Cardiac fibroblast (primary cell): Measurements from ENCODE around the gene JARID2.

Source experiments
- DNase-seq, 2 donors: peaks; one replicate each; pipeline versions ENCODE4 v3.0.0 to v3.0.0-alpha.2; 2010; ENCODE audit warnings: low read depth in 2 of 2
- H3K4me3 ChIP-seq, 2 donors: replicated peaks in 1 of 2; 1 replicate in 1 of 2; 2 replicates in 1 of 2; pipeline ENCODE4 v1.5.1; 2011; ENCODE audit warnings: low read depth in 2 of 2, low read length in 2 of 2, mild to moderate bottlenecking in 2 of 2, moderate library complexity in 1 of 2
- CTCF ChIP-seq: IDR thresholded peaks from one replicate; pipeline ENCODE4 v1.5.1; 2011; ENCODE audit warnings: low read depth, mild to moderate bottlenecking, low read length, inconsistent platforms

Gene JARID2

GRCh38 chr6:15265787-15266186 lies 19.9 kb downstream of the JARID2 start:
- H3K4me3 ChIP-seq = peak overlapping the region in 1 of 2 donors; percentile 22
- peak in 1 of 2 donors; percentile 65 for DNase-seq
- no peak for TF ChIP-seq CTCF

GRCh38 chr6:15266423-15266996 lies 20.6 kb downstream of the JARID2 start:
- TF ChIP-seq CTCF = no peak
- DNase-seq = peak; percentile 51 to 68
- no peak overlapping the region for H3K4me3 ChIP-seq

- TF ChIP-seq CTCF = no peak
- DNase-seq = no peak
- H3K4me3 ChIP-seq = no peak overlapping the region
These were observed 21.4 kb downstream of the JARID2 start for GRCh38 chr6:15267221-15267620.

GRCh38 chr6:15268137-15268908 lies 22.5 kb downstream of the JARID2 start:
- no peak overlapping the region for H3K4me3 ChIP-seq
- TF ChIP-seq CTCF = no peak
- DNase-seq = peak; percentile 26 to 56

- no peak for DNase-seq
- H3K4me3 ChIP-seq = no peak overlapping the region
- no peak for TF ChIP-seq CTCF
These were observed 23.1 kb downstream of the JARID2 start for GRCh38 chr6:15269011-15269410.

GRCh38 chr6:15269619-15270018 lies 23.8 kb downstream of the JARID2 start:
- H3K4me3 ChIP-seq = no peak overlapping the region
- no peak for TF ChIP-seq CTCF
- no peak for DNase-seq
